ENCODE measurements around the gene CDH6.

CDH6 gene

DNA sequence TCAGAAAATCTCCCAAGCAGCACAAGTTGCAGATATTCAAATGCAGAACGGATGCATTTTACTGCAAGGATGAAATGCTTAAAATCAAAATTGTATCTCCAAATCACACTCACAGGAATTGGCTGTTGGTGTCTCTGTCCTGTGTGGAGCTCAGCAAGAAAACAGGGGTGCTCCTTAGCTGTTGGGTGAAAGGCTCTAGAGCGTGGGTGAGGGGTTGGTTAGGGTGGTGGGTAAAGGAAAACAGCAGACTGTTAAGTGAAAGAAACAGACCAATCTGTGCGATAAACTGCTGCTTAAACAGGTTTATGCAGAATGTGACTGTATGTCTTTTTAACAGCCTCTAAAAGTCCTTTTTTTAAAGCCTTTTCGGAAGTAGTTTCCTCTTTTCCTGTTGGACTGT lies 19.8 kb downstream of the CDH6 start:
- no peak for DNase-seq (ENCODE audit: low read depth in 1 of 2, low spot score in 1 of 2)
- no peak for TF ChIP-seq JUND (IDR thresholded peaks at IDR 0.05; ENCODE audit: low read depth)
- in situ Hi-C loops (cut with HindIII; ENCODE audit: low pct_unique_long_range_greater_than_20kb, low sequenced_read_pairs) = no loop called here

DNA sequence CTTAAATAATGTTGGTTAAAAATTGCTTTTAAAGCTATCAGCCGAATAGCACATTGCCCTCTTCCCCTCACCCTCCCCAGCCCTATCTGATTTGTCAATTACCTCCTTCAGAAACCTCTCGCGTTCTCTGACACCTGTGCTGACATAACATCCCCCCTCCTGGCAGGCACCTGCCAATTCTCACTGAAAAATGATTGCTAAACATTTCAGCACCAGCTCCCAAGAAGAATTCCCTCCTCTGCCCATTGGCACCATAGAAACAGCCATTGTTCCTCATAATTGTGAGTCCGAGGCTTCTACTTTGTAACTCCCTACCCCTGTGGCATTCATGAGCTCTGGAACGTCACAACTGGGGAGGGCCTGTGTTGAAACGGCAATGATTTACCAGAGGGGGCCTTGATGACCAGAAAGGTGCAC lies 20.2 kb downstream of the CDH6 start:
- TF ChIP-seq JUND (IDR thresholded peaks at IDR 0.05; ENCODE audit: low read depth) = no peak
- in situ Hi-C loops (cut with HindIII; ENCODE audit: low pct_unique_long_range_greater_than_20kb, low sequenced_read_pairs) = no loop called here
- DNase-seq (ENCODE audit: low read depth in 1 of 2, low spot score in 1 of 2) = no peak

DNA sequence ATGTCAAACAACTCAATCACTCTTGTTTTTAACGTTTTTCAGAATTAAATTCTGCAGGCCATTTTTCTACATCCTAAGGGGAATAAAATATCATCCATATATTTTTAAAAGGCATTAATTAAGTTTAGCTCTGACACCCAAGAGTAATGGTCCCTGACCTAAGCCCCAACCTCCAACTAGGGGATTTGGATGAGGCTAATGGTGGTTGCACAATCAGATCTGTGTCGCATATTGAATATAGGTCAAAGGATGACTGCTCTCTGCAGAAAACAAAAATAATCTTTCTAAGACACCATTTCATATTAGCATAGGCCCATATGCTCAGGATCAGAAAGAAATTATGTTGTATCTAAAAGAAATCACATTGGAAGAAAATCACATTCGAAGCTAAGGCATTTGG lies 20.7 kb downstream of the CDH6 start:
- DNase-seq (ENCODE audit: low read depth in 1 of 2, low spot score in 1 of 2) = no peak
- in situ Hi-C loops (cut with HindIII; ENCODE audit: low pct_unique_long_range_greater_than_20kb, low sequenced_read_pairs) = no loop called here
- TF ChIP-seq JUND (IDR thresholded peaks at IDR 0.05; ENCODE audit: low read depth) = no peak

DNA sequence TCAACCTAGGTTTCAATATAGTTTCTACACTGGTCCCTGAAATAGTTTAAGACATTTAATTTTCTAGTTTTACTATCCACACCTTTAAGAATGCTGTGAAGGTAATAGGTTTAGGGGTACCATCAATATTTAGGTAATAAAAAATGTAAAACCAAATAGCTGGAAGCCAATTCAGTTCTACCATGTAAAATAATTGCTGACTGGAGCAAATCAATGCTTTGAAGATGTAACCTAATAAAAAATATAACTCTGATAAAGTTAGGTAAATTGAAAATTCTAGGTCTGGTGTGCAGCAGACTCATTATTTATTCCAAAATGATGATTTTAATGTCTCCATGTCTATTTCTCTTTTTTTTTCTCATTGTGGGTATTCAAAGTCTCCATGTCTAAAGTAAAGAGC lies 21.8 kb downstream of the CDH6 start:
- no peak for TF ChIP-seq JUND (IDR thresholded peaks at IDR 0.05; ENCODE audit: low read depth)
- in situ Hi-C loops (cut with HindIII; ENCODE audit: low pct_unique_long_range_greater_than_20kb, low sequenced_read_pairs) = no loop called here
- no peak for DNase-seq (ENCODE audit: low read depth in 1 of 2, low spot score in 1 of 2)

DNA sequence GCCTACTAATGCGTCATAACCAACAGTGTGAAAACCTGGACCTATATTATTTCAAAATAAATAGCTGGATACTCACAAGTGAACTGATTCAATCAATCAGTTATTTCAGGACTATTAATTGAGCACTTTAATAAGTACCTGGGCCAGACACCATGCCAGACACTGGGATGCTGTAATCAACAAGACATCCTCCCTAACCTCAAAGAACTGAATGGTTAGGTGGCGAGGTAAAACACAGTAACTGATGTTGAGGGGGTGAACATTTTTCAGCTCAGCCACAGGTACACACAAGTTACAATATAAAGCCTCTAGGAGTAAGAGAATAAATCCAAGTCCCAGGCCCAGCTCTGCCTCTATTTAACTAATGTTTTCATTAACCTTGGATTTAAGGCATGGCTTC lies 24.0 kb downstream of the CDH6 start:
- TF ChIP-seq JUND (IDR thresholded peaks at IDR 0.05; ENCODE audit: low read depth) = no peak
- in situ Hi-C loops (cut with HindIII; ENCODE audit: low pct_unique_long_range_greater_than_20kb, low sequenced_read_pairs) = no loop called here
- no peak for DNase-seq (ENCODE audit: low read depth in 1 of 2, low spot score in 1 of 2)

DNA sequence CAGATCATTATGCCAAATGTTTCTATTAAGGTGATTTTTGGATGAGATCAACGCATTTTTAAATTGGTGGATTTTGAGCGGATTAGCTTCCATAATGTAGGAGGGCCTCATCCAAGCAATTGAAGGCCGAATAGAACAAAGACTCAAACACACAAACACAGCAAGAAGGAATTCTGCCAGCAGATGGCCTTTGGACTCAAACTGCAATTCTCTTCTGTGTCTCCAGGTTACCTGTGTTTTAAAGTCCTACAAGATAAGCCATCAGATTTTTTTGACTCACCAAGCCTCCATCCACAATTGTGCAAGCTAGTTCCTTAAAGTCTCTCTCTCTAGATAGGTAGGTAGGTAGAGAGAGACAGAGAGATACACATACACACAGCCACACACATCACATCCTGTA lies 25.5 kb downstream of the CDH6 start:
- in situ Hi-C loops (cut with HindIII; ENCODE audit: low pct_unique_long_range_greater_than_20kb, low sequenced_read_pairs) = no loop called here
- DNase-seq (ENCODE audit: low read depth in 1 of 2, low spot score in 1 of 2) = no peak
- TF ChIP-seq JUND (IDR thresholded peaks at IDR 0.05; ENCODE audit: low read depth) = no peak

DNA sequence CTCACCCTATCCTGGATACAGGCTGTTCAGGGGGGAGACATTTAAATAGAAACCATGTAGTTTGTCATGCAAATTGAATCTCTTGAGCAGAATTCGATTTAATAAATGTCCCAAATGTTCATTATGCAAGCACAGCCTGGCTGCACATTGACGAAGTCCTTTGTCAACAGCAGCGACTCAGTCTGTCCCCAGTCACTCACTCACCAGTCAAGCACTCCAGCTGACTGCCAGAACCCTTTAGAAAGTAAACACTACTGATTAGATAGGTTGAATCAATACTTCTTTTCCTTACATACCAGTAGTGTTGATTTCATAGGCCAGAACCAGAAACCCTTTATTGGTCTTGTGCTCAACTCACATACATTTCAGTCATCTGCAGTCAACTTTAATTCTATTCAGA lies 27.5 kb downstream of the CDH6 start:
- in situ Hi-C loops (cut with HindIII; ENCODE audit: low pct_unique_long_range_greater_than_20kb, low sequenced_read_pairs) = no loop called here
- no peak for DNase-seq (ENCODE audit: low read depth in 1 of 2, low spot score in 1 of 2)
- TF ChIP-seq JUND (IDR thresholded peaks at IDR 0.05; ENCODE audit: low read depth) = no peak

DNA sequence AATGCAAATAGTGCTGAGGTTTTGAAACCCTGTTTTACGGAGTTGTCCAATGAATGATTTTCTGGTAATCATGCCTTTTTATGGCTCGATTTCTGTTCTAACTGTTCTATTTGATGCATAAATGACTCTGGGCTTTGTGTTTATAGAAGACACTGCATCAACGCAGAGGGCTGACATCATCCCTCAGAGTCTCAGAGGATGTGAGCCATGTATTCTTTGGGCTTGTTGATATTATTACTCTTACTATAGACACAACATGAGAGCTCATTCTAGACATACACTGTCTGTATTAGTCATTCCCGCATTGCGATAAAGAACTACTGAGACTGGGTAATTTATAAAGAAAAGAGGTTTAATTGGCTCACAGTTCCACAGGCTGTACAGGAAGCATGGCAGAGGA lies 31.6 kb downstream of the CDH6 start:
- in situ Hi-C loops (cut with HindIII; ENCODE audit: low pct_unique_long_range_greater_than_20kb, low sequenced_read_pairs) = no loop called here
- DNase-seq (ENCODE audit: low read depth in 1 of 2, low spot score in 1 of 2) = no peak
- no peak for TF ChIP-seq JUND (IDR thresholded peaks at IDR 0.05; ENCODE audit: low read depth)

DNA sequence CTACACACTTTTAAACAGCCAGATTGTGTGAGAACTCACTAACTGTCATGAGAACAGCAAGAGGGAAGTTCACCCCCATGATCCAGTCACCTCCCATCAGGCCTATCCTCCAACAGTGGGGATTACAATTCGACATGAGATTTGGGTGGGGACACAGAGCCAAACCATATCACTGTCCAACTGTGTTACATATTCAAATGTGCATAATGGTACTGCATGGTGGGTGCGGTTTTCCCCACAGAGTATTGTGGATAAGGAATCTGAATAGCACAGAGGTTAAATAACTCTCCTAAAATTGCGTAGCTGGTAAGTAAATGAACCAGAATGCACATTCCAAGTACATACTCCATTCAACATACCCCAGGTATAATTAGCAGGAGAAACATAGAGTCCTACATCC lies 32.1 kb downstream of the CDH6 start:
- TF ChIP-seq JUND (IDR thresholded peaks at IDR 0.05; ENCODE audit: low read depth) = no peak
- in situ Hi-C loops (cut with HindIII; ENCODE audit: low pct_unique_long_range_greater_than_20kb, low sequenced_read_pairs) = no loop called here
- DNase-seq (ENCODE audit: low read depth in 1 of 2, low spot score in 1 of 2) = no peak

DNA sequence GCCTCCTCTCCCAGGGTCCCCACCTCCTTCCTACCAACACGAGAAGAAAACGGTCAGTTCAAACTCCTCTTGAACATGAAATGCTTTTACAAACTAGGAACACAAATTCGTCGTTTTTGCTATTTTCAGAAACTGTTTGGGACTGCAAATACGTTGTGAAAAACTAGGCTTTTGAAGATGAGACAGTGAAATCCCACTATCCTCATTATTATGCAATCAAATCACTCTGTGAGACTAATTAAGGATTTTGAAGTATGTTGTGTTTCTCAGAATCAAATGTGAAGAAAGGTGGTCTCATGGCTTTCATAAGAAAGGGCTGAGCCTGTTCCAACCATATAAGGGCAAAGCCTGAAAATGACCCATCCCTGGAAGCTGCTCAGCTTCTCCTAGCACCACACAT lies 33.2 kb downstream of the CDH6 start:
- no peak for TF ChIP-seq JUND (IDR thresholded peaks at IDR 0.05; ENCODE audit: low read depth)
- in situ Hi-C loops (cut with HindIII; ENCODE audit: low pct_unique_long_range_greater_than_20kb, low sequenced_read_pairs) = no loop called here
- no peak for DNase-seq (ENCODE audit: low read depth in 1 of 2, low spot score in 1 of 2)

DNA sequence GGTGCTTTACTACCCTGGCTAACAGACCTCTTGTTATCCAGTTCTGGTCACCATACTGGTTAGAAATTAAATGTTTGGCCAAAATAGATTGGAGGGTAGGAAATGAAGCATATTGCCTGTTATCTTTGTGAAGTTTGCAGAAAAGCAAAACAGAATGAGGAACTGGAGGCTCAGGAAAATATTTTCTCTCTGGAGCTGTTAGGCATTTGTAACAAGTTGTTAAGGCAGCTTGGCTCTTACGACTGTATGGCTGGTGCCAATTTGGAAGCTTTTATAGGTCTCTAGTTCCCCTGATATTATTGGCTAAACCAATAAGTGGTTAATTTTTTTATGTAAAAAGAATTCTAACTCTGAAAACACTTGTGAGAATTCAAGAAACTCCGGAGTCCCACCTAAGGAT lies 35.8 kb downstream of the CDH6 start:
- in situ Hi-C loops (cut with HindIII; ENCODE audit: low pct_unique_long_range_greater_than_20kb, low sequenced_read_pairs) = no loop called here
- TF ChIP-seq JUND (IDR thresholded peaks at IDR 0.05; ENCODE audit: low read depth) = no peak

DNA sequence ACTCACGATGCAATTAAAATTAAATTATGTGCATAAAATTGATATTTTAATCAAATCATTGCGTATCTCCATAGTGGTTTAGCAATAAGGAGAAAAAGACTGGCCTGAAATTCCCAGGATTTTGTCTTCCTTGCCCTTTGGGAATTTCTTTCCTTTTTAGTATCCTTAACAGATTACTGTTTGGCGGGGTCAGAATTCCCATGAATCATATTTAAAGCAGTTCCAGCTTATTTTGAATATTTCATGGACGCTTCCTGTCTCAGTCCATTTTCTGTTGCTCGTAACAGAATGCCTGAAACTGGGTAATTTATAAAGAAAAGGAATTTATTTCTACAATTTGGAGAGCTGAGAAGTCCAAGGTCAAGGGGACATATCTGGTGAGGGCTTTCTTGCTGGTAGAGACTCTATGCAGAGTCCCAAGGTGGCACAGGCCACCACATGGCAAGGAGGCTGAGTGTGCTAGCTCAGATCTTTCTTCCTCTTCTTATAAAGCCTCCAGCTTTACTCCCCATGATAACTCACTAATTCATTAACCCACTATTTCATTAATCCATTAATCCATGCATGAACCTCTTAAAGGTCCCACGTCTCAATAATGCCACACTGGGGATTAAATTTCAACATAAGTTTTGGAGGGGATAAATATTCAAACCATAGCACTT lies 37.8 kb downstream of the CDH6 start:
- TF ChIP-seq JUND (IDR thresholded peaks at IDR 0.05; ENCODE audit: low read depth) = no peak
- in situ Hi-C loops (cut with HindIII; ENCODE audit: low pct_unique_long_range_greater_than_20kb, low sequenced_read_pairs) = no loop called here
- no peak for DNase-seq (ENCODE audit: low read depth in 1 of 2, low spot score in 1 of 2)

More for the DNA sequence above, 35.8 kb downstream of the CDH6 start:
- DNase-seq (ENCODE audit: low read depth in 1 of 2, low spot score in 1 of 2) = no peak

DNA sequence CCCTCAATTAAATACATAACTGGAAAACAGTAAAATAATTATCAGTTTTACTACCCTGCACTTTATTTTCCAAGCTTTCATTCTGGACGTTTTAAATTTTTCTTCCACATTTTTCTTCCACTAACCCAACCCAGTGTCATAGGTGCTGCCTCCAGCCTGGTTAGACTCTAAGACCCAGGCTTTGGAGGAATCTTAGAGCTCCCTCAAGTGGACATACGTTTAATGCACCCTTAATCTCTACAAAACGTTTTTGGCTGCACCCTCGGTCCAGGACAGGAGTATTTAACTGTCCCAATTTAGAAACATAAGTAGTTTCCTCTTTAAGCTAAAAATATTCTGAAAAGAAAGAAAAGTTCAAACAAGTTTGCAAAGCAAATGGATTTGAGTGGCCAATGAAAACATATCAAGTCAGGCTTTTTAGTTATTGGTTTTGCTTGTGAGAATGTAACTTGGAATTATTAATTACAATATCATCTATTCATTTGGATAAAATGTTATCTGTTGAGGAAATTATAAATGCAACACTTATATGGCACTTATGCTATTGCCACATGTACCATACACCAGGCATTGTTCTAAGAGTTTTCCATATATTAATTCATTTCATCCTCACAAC lies 38.9 kb downstream of the CDH6 start:
- in situ Hi-C loops (cut with HindIII; ENCODE audit: low pct_unique_long_range_greater_than_20kb, low sequenced_read_pairs) = no loop called here
- DNase-seq (ENCODE audit: low read depth in 1 of 2, low spot score in 1 of 2) = peak; percentile 40 to 74
- TF ChIP-seq JUND (IDR thresholded peaks at IDR 0.05; ENCODE audit: low read depth) = no peak

DNA sequence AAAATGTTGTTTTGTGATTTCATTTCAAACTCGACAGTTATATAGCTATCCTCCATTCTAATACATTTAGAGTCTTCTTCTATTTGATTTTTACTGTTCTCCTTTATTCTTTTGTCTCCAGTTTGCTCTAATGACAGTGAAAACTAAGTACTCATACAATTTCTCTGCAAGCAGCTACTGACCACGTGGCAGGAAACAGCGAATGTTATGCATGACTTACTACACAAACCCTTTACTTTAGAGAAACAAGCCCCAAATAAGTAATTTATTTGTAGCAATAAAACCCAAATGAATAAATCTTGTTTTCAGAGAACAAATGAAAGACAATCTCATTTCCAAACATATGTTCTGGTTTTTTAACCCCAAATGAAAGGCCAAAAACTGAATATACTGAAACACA lies 41.9 kb downstream of the CDH6 start:
- TF ChIP-seq JUND (IDR thresholded peaks at IDR 0.05; ENCODE audit: low read depth) = no peak
- no peak for DNase-seq (ENCODE audit: low read depth in 1 of 2, low spot score in 1 of 2)
- in situ Hi-C loops (cut with HindIII; ENCODE audit: low pct_unique_long_range_greater_than_20kb, low sequenced_read_pairs) = no loop called here
